Measurements from ENCODE around the gene LCN6.

The LCN6 gene

GRCh38 chr9:136762915-136763648 is 14.8 kb upstream of the LCN6 start:
- no peak for TF ChIP-seq GATA2 (IDR thresholded peaks at IDR 0.05; ENCODE audit: low read depth, low read length)
- TF ChIP-seq GATA3 (IDR thresholded peaks at IDR 0.05; ENCODE audit: low read depth, low read length) = no peak

- no peak for TF ChIP-seq GATA2 (IDR thresholded peaks at IDR 0.05; ENCODE audit: low read depth, low read length)
- TF ChIP-seq GATA3 (IDR thresholded peaks at IDR 0.05; ENCODE audit: low read depth, low read length) = no peak
These were observed 13.9 kb upstream of the LCN6 start for GRCh38 chr9:136762221-136762691.

GRCh38 chr9:136761545-136761981 is 13.2 kb upstream of the LCN6 start:
- TF ChIP-seq GATA3 (IDR thresholded peaks at IDR 0.05; ENCODE audit: low read depth, low read length) (no peak), GATA2 (IDR thresholded peaks at IDR 0.05; ENCODE audit: low read depth, low read length) (no peak)

- TF ChIP-seq GATA2 (IDR thresholded peaks at IDR 0.05; ENCODE audit: low read depth, low read length) = peak; percentile 45; the same call in 1 of the 2 replicates
These were observed 12.7 kb upstream of the LCN6 start for GRCh38 chr9:136760834-136761544.

- no peak for TF ChIP-seq GATA3 (IDR thresholded peaks at IDR 0.05; ENCODE audit: low read depth, low read length)
- TF ChIP-seq GATA2 (IDR thresholded peaks at IDR 0.05; ENCODE audit: low read depth, low read length) = no peak
These were observed 12.1 kb upstream of the LCN6 start for GRCh38 chr9:136760424-136760823.

- TF ChIP-seq GATA2 (IDR thresholded peaks at IDR 0.05; ENCODE audit: low read depth, low read length) (no peak), GATA3 (IDR thresholded peaks at IDR 0.05; ENCODE audit: low read depth, low read length) (no peak)
These were observed 11.4 kb upstream of the LCN6 start for GRCh38 chr9:136759436-136760325.

GRCh38 chr9:136759001-136759400 is 10.7 kb upstream of the LCN6 start:
- no peak for TF ChIP-seq GATA2 (IDR thresholded peaks at IDR 0.05; ENCODE audit: low read depth, low read length)

- no peak for TF ChIP-seq GATA2 (IDR thresholded peaks at IDR 0.05; ENCODE audit: low read depth, low read length)
- no peak for TF ChIP-seq GATA3 (IDR thresholded peaks at IDR 0.05; ENCODE audit: low read depth, low read length)
These were observed 9.4 kb upstream of the LCN6 start for GRCh38 chr9:136757751-136758140.

GRCh38 chr9:136757328-136757727 is 9.0 kb upstream of the LCN6 start:
- no peak for TF ChIP-seq GATA3 (IDR thresholded peaks at IDR 0.05; ENCODE audit: low read depth, low read length)
- no peak for TF ChIP-seq GATA2 (IDR thresholded peaks at IDR 0.05; ENCODE audit: low read depth, low read length)

- TF ChIP-seq GATA3 (IDR thresholded peaks at IDR 0.05; ENCODE audit: low read depth, low read length) = no peak
- TF ChIP-seq GATA2 (IDR thresholded peaks at IDR 0.05; ENCODE audit: low read depth, low read length) = no peak
These were observed 8.5 kb upstream of the LCN6 start for GRCh38 chr9:136756836-136757235.

- TF ChIP-seq GATA2 (IDR thresholded peaks at IDR 0.05; ENCODE audit: low read depth, low read length) (no peak), GATA3 (IDR thresholded peaks at IDR 0.05; ENCODE audit: low read depth, low read length) (no peak)
These were observed 7.8 kb upstream of the LCN6 start for GRCh38 chr9:136756134-136756438.

GRCh38 chr9:136754626-136755301 is 6.4 kb upstream of the LCN6 start:
- TF ChIP-seq GATA3 (IDR thresholded peaks at IDR 0.05; ENCODE audit: low read depth, low read length) = no peak
- no peak for TF ChIP-seq GATA2 (IDR thresholded peaks at IDR 0.05; ENCODE audit: low read depth, low read length)

- TF ChIP-seq GATA3 (IDR thresholded peaks at IDR 0.05; ENCODE audit: low read depth, low read length) = no peak
- TF ChIP-seq GATA2 (IDR thresholded peaks at IDR 0.05; ENCODE audit: low read depth, low read length) = no peak
These were observed 5.8 kb upstream of the LCN6 start for GRCh38 chr9:136754059-136754572.
